Measurements from ENCODE around the gene ABAT. TPM values are rescaled to one million over a fixed set of nuclear protein-coding genes. Genes with fewer than 3 reads are reported as not detected.

The ABAT gene
- total RNA-seq, 4 donors from 2014 or later: 0.55 to 1.9 (median 0.92) TPM

DNA sequence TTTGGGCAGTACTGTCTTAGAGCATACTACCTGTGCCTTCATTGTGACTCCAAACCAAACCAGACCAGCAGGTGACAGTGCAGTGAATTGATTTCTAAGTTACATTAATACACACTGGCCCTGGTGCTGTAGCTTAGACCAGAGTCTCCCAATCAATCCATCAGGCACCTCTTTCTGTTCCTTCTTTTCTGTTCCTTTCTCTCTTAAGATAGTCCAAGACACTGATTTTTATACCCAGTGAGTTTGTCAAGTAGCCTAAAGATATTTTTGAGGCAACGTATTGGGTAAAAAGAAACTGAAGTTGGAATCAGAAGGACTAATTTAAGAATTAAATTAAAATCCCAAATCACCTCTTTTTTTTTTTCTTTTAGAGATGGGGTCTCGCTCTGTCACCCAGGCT is 43.1 kb downstream of the ABAT start:
- in situ Hi-C loops (cut with MboI; ENCODE audit: low sequenced_read_pairs in 4 of 4): no loop called here
- DNase-seq (no peak), ATAC-seq (no peak)
- peaks cover 0 to 5% (median 0%) of the 10 kb centered on the region in 3 donors for H3K27me3 ChIP-seq
- no peaks in the 10 kb centered on the region for H3K4me1 ChIP-seq
- no peak overlapping the region for H3K27ac ChIP-seq
- H3K9me3 ChIP-seq: no peaks in the 10 kb centered on the region
- intact Hi-C loops (cut with DNase I; ENCODE audit: low total_unique reads): no loop called here
- no peak overlapping the region for H3K4me3 ChIP-seq
- no peaks in the 10 kb centered on the region for H3K36me3 ChIP-seq
- TF ChIP-seq POLR2A (IDR thresholded peaks at IDR 0.05) (no peak), CTCF (IDR thresholded peaks at IDR 0.05 in 4 of 5, conservative IDR thresholded peaks at IDR 0.05 in 1 of 5) (no peak)

DNA sequence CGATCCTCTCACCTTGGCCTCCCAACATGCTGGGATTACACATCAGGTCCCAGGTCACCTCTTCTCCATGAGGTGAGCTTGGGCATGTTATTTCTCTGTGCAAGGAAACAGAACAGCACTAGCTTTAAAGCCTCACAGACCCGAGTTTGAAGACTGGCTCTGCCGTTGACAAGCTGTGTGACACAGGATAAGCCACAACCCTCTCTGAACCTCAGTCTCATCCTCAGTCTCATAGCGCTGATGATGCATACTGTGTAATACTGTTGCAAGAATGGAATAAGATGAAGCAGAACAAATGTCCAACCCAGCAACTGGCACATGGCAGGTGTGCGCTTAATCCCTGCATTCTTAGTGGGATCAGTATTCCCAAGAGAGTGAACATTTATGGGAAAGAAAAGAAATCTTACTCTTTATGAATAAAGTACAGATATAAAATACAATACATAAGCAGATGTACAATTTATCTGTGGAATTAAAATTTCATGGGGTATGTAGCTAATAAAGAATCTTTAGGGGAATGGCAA is 43.5 kb downstream of the ABAT start:
- intact Hi-C loops (cut with DNase I; ENCODE audit: low total_unique reads): no loop called here
- ATAC-seq: no peak
- H3K27me3 ChIP-seq: peaks cover 0 to 5% (median 0%) of the 10 kb centered on the region in 3 donors
- no peaks in the 10 kb centered on the region for H3K9me3 ChIP-seq
- no peaks in the 10 kb centered on the region for H3K4me1 ChIP-seq
- H3K4me3 ChIP-seq: no peak overlapping the region
- no peaks in the 10 kb centered on the region for H3K36me3 ChIP-seq
- in situ Hi-C loops (cut with MboI; ENCODE audit: low sequenced_read_pairs in 4 of 4): no loop called here
- TF ChIP-seq POLR2A (IDR thresholded peaks at IDR 0.05) (no peak), CTCF (IDR thresholded peaks at IDR 0.05 in 4 of 5, conservative IDR thresholded peaks at IDR 0.05 in 1 of 5) (no peak)
- H3K27ac ChIP-seq: no peak overlapping the region
- DNase-seq: no peak

DNA sequence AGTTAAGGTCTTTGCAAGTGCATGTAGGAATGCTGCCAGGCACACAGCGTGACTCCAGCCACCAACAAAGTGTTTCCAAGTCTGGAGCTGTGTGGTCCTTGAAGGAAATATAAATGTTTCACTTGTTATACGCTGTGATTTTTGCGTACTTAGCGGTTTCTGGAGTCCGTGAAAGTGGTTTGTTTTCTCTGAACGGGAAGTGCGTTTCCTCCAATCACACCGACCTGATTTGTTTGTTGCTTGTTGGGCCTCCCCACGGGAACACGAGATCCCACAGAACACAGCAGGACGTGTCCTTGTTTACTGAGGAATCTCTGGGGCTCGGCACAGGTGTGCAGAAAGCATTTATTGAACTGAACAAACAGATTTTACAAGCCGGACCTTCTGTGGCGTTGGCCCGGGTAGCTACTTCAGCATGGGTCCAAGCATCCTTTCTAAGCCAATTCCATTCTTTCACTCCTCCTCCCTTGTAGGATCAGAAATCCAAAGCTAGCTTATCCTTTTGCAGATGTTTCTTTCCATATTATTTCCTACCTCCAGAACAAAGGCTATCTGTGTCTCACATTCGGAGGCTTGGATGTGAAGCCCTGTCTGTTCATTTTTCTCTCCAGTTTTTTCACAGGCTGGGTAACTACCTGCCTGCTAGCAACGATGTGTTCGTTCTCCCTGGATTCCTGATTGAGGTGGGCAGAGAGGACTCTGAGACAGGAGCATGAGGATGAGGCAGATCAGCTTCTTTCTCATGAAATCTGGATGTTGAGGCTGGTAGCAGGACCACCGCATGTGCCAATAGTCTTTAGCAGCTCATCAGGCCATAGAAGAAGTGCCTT is 44.6 kb downstream of the ABAT start:
- DNase-seq (no peak), ATAC-seq (no peak)
- Histone ChIP-seq H3K4me3 (no peak overlapping the region), H3K27me3 (peaks cover 0 to 5% (median 0%) of the 10 kb centered on the region in 3 donors), H3K9me3 (no peaks in the 10 kb centered on the region), H3K4me1 (no peaks in the 10 kb centered on the region), H3K27ac (no peak overlapping the region), H3K36me3 (no peaks in the 10 kb centered on the region)
- TF ChIP-seq CTCF (IDR thresholded peaks at IDR 0.05 in 4 of 5, conservative IDR thresholded peaks at IDR 0.05 in 1 of 5): no peak
- no peak for TF ChIP-seq POLR2A (IDR thresholded peaks at IDR 0.05)
- in situ Hi-C loops (cut with MboI; ENCODE audit: low sequenced_read_pairs in 4 of 4) (no loop called here), intact Hi-C loops (cut with DNase I; ENCODE audit: low total_unique reads) (no loop called here)

GRCh38 chr16:8720080-8720966 is 45.9 kb downstream of the ABAT start:
- intact Hi-C loops (cut with DNase I; ENCODE audit: low total_unique reads) (no loop called here), in situ Hi-C loops (cut with MboI; ENCODE audit: low sequenced_read_pairs in 4 of 4) (no loop called here)
- Histone ChIP-seq H3K9me3 (no peaks in the 10 kb centered on the region), H3K36me3 (no peaks in the 10 kb centered on the region), H3K27ac (no peak overlapping the region), H3K4me1 (no peaks in the 10 kb centered on the region), H3K4me3 (no peak overlapping the region), H3K27me3 (peaks cover 0 to 5% (median 0%) of the 10 kb centered on the region in 3 donors)
- no peak for DNase-seq
- TF ChIP-seq POLR2A (IDR thresholded peaks at IDR 0.05) (no peak), CTCF (IDR thresholded peaks at IDR 0.05 in 4 of 5, conservative IDR thresholded peaks at IDR 0.05 in 1 of 5) (no peak)
- no peak for ATAC-seq

Measured in gastrocnemius medialis (tissue), 4 donors.